HG03025 (cell line): ENCODE data around the gene SPINK4.
A peak's percentile ranks its signal among the peaks of the same experiment; 100 is the strongest.

Experiments
- ATAC-seq: cut with Tn5 transposase; IDR thresholded peaks from one replicate; pipeline ENCODE4 v1.9.1; 2021; ENCODE audit warnings: mild to moderate bottlenecking, moderate library complexity; ENCODE audit not compliant: unreplicated experiment, low FRiP score

Gene SPINK4

GRCh38 chr9:33290247-33291030 is 50.5 kb downstream of the SPINK4 start, which contains the start of gene NFX1:
Gene NFX1, plus strand, starts transcription at chr9:33290516. Its CDS starts 57 bp downstream, at chr9:33290573.
- peak; percentile 85 for ATAC-seq

- ATAC-seq: peak; percentile 1
Observed at GRCh38 chr9:33291031-33291397, 51.0 kb downstream of the SPINK4 start.

GRCh38 chr9:33291901-33292300 is 51.9 kb downstream of the SPINK4 start:
- no peak for ATAC-seq

GRCh38 chr9:33293782-33294181 is 53.8 kb downstream of the SPINK4 start:
- ATAC-seq: no peak

- ATAC-seq: no peak
Observed at GRCh38 chr9:33294670-33295432, 54.9 kb downstream of the SPINK4 start.

- peak; percentile 36 for ATAC-seq
Observed at GRCh38 chr9:33295571-33295970, 55.6 kb downstream of the SPINK4 start.

- ATAC-seq: peak; percentile 89
Observed at GRCh38 chr9:33297432-33297831, 57.5 kb downstream of the SPINK4 start.
